Measurements from ENCODE around the gene RABL3.
"Not testable (repeated sequence)": the region's sequence is repeated elsewhere in the genome, so short reads cannot be mapped to it uniquely, and the experiment has no call there.

The RABL3 gene

GRCh38 chr3:120682095-120682681, 60.1 kb downstream of the RABL3 start, which contains the start of gene HGD:
TSS of gene HGD (minus strand) at chr3:120682239. CDS start at chr3:120682111, 128 bp downstream.
- FAIRE-seq, result no peak

GRCh38 chr3:120681506-120682038, 60.7 kb downstream of the RABL3 start:
- no peak for FAIRE-seq

- no peak for FAIRE-seq
Measured at GRCh38 chr3:120681018-120681417, 61.3 kb downstream of the RABL3 start.

- FAIRE-seq, result no peak
Measured at GRCh38 chr3:120680193-120680894, 62.0 kb downstream of the RABL3 start.

GRCh38 chr3:120678984-120679383, 63.3 kb downstream of the RABL3 start:
- FAIRE-seq, result no peak

- no peak for FAIRE-seq
Measured at GRCh38 chr3:120678331-120678947, 63.9 kb downstream of the RABL3 start.

GRCh38 chr3:120677193-120677592, 65.1 kb downstream of the RABL3 start:
- FAIRE-seq, result not testable (repeated sequence)

- FAIRE-seq, result no peak
Measured at GRCh38 chr3:120673116-120673515, 69.2 kb downstream of the RABL3 start.

GRCh38 chr3:120670576-120670975, 71.7 kb downstream of the RABL3 start:
- FAIRE-seq, result no peak

GRCh38 chr3:120664926-120665325, 77.4 kb downstream of the RABL3 start:
- no peak for FAIRE-seq

- no peak for FAIRE-seq
Measured at GRCh38 chr3:120661945-120662344, 80.4 kb downstream of the RABL3 start.

GRCh38 chr3:120661106-120661905, 81.0 kb downstream of the RABL3 start:
- no peak for FAIRE-seq

- FAIRE-seq, result no peak
Measured at GRCh38 chr3:120659834-120660233, 82.5 kb downstream of the RABL3 start.

GRCh38 chr3:120659285-120659684, 83.0 kb downstream of the RABL3 start:
- no peak for FAIRE-seq

- FAIRE-seq, result no peak
Measured at GRCh38 chr3:120652896-120653545, 89.3 kb downstream of the RABL3 start.

GRCh38 chr3:120652281-120652680, 90.0 kb downstream of the RABL3 start:
- FAIRE-seq, result no peak

GRCh38 chr3:120650311-120650710, 92.0 kb downstream of the RABL3 start:
- no peak for FAIRE-seq

- FAIRE-seq, result no peak
Measured at GRCh38 chr3:120649830-120650233, 92.5 kb downstream of the RABL3 start.

- no peak for FAIRE-seq
Measured at GRCh38 chr3:120648290-120648689, 94.0 kb downstream of the RABL3 start.

GRCh38 chr3:120646771-120647432, 95.4 kb downstream of the RABL3 start:
- FAIRE-seq, result no peak

- no peak for FAIRE-seq
Measured at GRCh38 chr3:120645083-120645845, 97.1 kb downstream of the RABL3 start.
